A673 (cell line): ENCODE results near the gene ABCD3. TPM values are rescaled to one million over a fixed set of nuclear protein-coding genes. Genes with fewer than 3 reads are reported as not detected.
"Not testable (repeated sequence)": the region's sequence is repeated elsewhere in the genome, so short reads cannot be mapped to it uniquely, and the experiment has no call there.

Source experiments
- BruUV-seq: library from RNA; stranded (reverse); fragments of 400-500 nt; replicated peaks from 2 replicates; lab custom pipeline; 2021; lab: Mats Ljungman, UMichigan
- CTCF ChIA-PET: fragments of 300-600 bp; sonication (Branson Sonifier 250); formaldehyde crosslinking; loops from one replicate; lab custom pipeline; 2022; ENCODE audit warnings: antibody characterized with exemption; lab: Charles Lee
- POLR2A ChIA-PET: fragments of 300-600 bp; sonication (Branson Sonifier 250); formaldehyde crosslinking; loops from one replicate; lab custom pipeline; 2022; ENCODE audit warnings: antibody characterized with exemption; ENCODE audit not compliant: low non-redundant PET; lab: Charles Lee
- DNase-seq: peaks from one replicate; pipeline ENCODE4 v3.0.0-alpha.2; 2015; ENCODE audit warnings: low spot score
- H3K27ac ChIP-seq: fragments of 200-600 bp; sonication (generic); 2 replicates; pipeline ENCODE4 v1.5.1; 2016; ENCODE audit warnings: mixed run types, low read depth, mild to moderate bottlenecking, mixed read lengths, antibody characterized with exemption, low read length; ENCODE audit not compliant: poor library complexity, severe bottlenecking
- H3K27me3 ChIP-seq: fragments of 200-600 bp; sonication (generic); replicated peaks from 2 replicates; pipeline ENCODE4 v1.6.1; 2017; ENCODE audit warnings: mixed run types, low read depth, mild to moderate bottlenecking, mixed read lengths, antibody characterized with exemption, low read length; ENCODE audit not compliant: insufficient read depth, poor library complexity
- H3K36me3 ChIP-seq: fragments of 200-600 bp; sonication (generic); 2 replicates; pipeline ENCODE4 v1.6.1; 2016; ENCODE audit warnings: mixed run types, mild to moderate bottlenecking, mixed read lengths, antibody characterized with exemption, low read length; ENCODE audit not compliant: insufficient read depth, poor library complexity, severe bottlenecking
- H3K4me1 ChIP-seq: fragments of 200-600 bp; sonication (generic); 2 replicates; pipeline ENCODE4 v1.6.1; 2017; ENCODE audit warnings: mixed run types, mild to moderate bottlenecking, mixed read lengths, antibody characterized with exemption, low read length; ENCODE audit not compliant: insufficient read depth, poor library complexity, severe bottlenecking
- H3K4me3 ChIP-seq: fragments of 200-600 bp; sonication (generic); 2 replicates; pipeline ENCODE4 v1.5.1; 2016; ENCODE audit warnings: low read depth, mixed run types, mild to moderate bottlenecking, mixed read lengths, low read length; ENCODE audit not compliant: poor library complexity, severe bottlenecking
- H3K9me3 ChIP-seq: fragments of 200-600 bp; sonication (generic); 2 replicates; pipeline ENCODE4 v1.6.1; 2016; ENCODE audit warnings: mixed run types, low read depth, mild to moderate bottlenecking, mixed read lengths, antibody characterized with exemption, low read length; ENCODE audit not compliant: poor library complexity, severe bottlenecking
- EZH2 ChIP-seq: fragments of 200-600 bp; sonication (generic); IDR thresholded peaks from 2 replicates; pipeline ENCODE4 v1.6.1; 2017; ENCODE audit warnings: borderline replicate concordance, low read depth, mild to moderate bottlenecking, mixed read lengths, antibody characterized with exemption, low read length; ENCODE audit not compliant: poor library complexity, severe bottlenecking
- intact Hi-C: fragments of 100-400 bp; cut with micrococcal nuclease; formaldehyde crosslinking; loops from one replicate; pipeline ENCODE4 v1.10.0; 2022; ENCODE audit not compliant: unreplicated experiment
- total RNA-seq: library from RNA; stranded (reverse); gene quantifications from 2 replicates; pipeline ENCODE4 v1.2.3, GENCODE V29; 2021
- TF ChIP-seq, protein P1 (sequence below): fragments of 300-800, 200-600 bp; sonication (generic); conservative IDR thresholded peaks from 2 replicates; pipeline ENCODE4 v1.5.1; 2017; ENCODE audit warnings: low read depth, mild to moderate bottlenecking, antibody characterized with exemption, low read length, moderate library complexity, mixed read lengths

ABCD3 gene
- total RNA-seq, 1 experiment from 2014 or later: 65.0 TPM

DNA sequence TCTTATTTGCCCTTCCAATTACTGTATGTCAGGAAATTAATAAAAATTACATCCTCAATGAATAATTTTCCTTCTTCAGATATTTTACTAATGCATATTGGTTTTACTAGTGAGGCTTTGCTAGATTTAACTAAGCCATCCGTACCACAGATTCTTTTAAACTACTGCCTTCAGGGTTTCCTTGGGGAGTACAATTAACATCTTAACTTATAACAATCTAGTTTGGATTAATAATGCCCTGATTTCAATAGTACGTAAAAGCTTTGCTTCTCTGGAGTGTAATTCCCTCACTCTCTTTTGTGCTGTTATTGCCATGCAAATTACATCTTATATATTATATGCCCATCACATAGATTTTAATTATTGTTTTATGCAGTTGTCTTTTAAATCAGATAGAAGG lies 147.7 kb downstream of the ABCD3 start:
- no peak for DNase-seq
- no peaks in the 10 kb centered on the region for H3K27me3 ChIP-seq
- H3K27ac ChIP-seq: no peak overlapping the region
- no peak for TF ChIP-seq EZH2
- TF ChIP-seq, protein P1, sequence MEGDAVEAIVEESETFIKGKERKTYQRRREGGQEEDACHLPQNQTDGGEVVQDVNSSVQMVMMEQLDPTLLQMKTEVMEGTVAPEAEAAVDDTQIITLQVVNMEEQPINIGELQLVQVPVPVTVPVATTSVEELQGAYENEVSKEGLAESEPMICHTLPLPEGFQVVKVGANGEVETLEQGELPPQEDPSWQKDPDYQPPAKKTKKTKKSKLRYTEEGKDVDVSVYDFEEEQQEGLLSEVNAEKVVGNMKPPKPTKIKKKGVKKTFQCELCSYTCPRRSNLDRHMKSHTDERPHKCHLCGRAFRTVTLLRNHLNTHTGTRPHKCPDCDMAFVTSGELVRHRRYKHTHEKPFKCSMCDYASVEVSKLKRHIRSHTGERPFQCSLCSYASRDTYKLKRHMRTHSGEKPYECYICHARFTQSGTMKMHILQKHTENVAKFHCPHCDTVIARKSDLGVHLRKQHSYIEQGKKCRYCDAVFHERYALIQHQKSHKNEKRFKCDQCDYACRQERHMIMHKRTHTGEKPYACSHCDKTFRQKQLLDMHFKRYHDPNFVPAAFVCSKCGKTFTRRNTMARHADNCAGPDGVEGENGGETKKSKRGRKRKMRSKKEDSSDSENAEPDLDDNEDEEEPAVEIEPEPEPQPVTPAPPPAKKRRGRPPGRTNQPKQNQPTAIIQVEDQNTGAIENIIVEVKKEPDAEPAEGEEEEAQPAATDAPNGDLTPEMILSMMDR: no peak
- intact Hi-C loops: no loop called here
- H3K4me1 ChIP-seq: no peaks in the 10 kb centered on the region
- H3K9me3 ChIP-seq: no peaks in the 10 kb centered on the region
- H3K36me3 ChIP-seq: no peaks in the 10 kb centered on the region
- no peak overlapping the region for H3K4me3 ChIP-seq
- CTCF ChIA-PET: no interaction called here
- no TSS peak for BruUV-seq
- POLR2A ChIA-PET: no interaction called here

DNA sequence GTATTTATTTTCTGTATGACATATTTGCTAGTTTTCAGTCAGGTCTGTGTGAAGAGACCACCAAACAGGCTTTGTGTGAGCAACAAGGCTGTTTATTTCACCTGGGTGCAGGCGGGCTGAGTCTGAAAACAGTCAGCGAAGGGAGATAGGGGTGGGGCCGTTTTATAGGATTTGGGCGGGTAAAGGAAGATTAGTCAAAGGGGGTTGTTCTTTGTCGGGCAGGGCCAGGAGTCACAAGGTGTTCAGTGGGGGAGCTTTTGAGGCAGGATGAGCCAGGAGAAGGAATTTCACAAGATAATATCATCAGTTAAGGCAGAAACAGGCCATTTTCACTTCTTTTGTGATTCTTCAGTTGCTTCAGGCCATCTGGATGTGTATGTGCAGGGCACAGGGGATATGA lies 148.2 kb downstream of the ABCD3 start:
- CTCF ChIA-PET, BruUV-seq, intact Hi-C loops: not testable (repeated sequence)

DNA sequence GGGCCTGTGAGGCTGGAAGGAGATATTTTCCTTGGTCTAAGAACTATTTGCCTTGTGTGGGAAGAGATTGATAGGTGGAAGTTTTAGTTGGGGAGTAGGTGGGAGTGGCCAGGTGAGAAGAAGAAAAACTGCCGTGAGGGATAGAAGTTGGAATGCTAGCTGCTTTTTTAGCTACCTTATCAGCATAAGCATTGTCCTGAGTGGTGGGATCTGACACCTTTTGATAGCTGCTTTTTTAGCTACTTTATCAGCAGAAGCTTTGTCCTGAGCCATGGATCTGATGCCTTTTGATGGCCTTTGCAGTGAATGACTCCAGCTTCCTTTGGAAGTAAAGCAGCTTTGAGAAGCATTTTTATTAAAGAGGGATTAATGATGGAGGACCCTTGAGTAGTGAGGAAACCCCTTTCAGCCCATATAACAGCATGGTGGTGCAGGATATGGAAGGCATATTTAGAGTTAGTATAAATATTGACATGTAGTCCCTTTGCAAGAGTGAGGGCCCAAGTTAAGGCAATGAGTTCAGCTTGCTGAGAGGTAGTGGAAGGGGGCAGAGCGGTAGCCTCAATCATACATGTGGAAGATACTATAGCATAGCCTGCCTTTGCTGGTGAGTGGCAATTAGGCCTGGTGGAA lies 149.9 kb downstream of the ABCD3 start:
- H3K4me3 ChIP-seq, POLR2A ChIA-PET, DNase-seq, H3K27me3 ChIP-seq, H3K9me3 ChIP-seq, H3K27ac ChIP-seq, BruUV-seq, H3K4me1 ChIP-seq, CTCF ChIA-PET, intact Hi-C loops, H3K36me3 ChIP-seq: not testable (repeated sequence)

More for the DNA sequence above, 148.2 kb downstream of the ABCD3 start:
- POLR2A ChIA-PET, DNase-seq, H3K9me3 ChIP-seq, H3K27ac ChIP-seq, H3K36me3 ChIP-seq, H3K27me3 ChIP-seq, H3K4me1 ChIP-seq, H3K4me3 ChIP-seq: not testable (repeated sequence)

Other genes starting within 250 kb of the ABCD3 start
- gene ARHGAP29, start 180.8 kb upstream of the ABCD3 start, total RNA-seq: 1.7 and 1.8 TPM in 2 replicates
- gene F3, start 123.4 kb downstream of the ABCD3 start, total RNA-seq: 5.6 and 6.5 TPM in 2 replicates